C4-2B (cell line): ENCODE results near the gene PATJ.
"Not testable (repeated sequence)": the region's sequence is repeated elsewhere in the genome, so short reads cannot be mapped to it uniquely, and the experiment has no call there.

Experiments used
- H3K27ac ChIP-seq: fragments of 450-650 bp; 2 replicates; pipeline ENCODE4 v1.5.1; 2017
- CTCF ChIP-seq: fragments of 450-650 bp; conservative IDR thresholded peaks from 2 replicates; pipeline ENCODE4 v1.5.1; 2017; ENCODE audit warnings: mild to moderate bottlenecking
- ZFX ChIP-seq: fragments of 450-650 bp; IDR thresholded peaks from 2 replicates; pipeline ENCODE4 v1.6.1; 2017

Gene PATJ

GRCh38 chr1:62208087-62208486, 465.8 kb downstream of the PATJ start:
- TF ChIP-seq ZFX (no peak), CTCF (no peak)
- no peak overlapping the region for H3K27ac ChIP-seq

- TF ChIP-seq ZFX, result no peak
- no peak for TF ChIP-seq CTCF
- H3K27ac ChIP-seq, result no peak overlapping the region
These were observed 466.7 kb downstream of the PATJ start for GRCh38 chr1:62208970-62209369.

- TF ChIP-seq ZFX (no peak), CTCF (no peak)
- no peak overlapping the region for H3K27ac ChIP-seq
These were observed 467.8 kb downstream of the PATJ start for GRCh38 chr1:62209931-62210595.

GRCh38 chr1:62210960-62211359, 468.7 kb downstream of the PATJ start:
- TF ChIP-seq CTCF (no peak), ZFX (no peak)
- no peak overlapping the region for H3K27ac ChIP-seq

- no peak overlapping the region for H3K27ac ChIP-seq
- TF ChIP-seq CTCF (no peak), ZFX (no peak)
These were observed 470.1 kb downstream of the PATJ start for GRCh38 chr1:62212411-62212810.

GRCh38 chr1:62213075-62213914, 471.0 kb downstream of the PATJ start:
- no peak overlapping the region for H3K27ac ChIP-seq
- TF ChIP-seq CTCF (no peak), ZFX (no peak)

GRCh38 chr1:62218604-62219003, 476.3 kb downstream of the PATJ start:
- TF ChIP-seq ZFX (no peak), CTCF (no peak)
- H3K27ac ChIP-seq, result no peak overlapping the region

GRCh38 chr1:62220456-62220855, 478.2 kb downstream of the PATJ start:
- H3K27ac ChIP-seq, result not testable (repeated sequence)
